Prostate gland (tissue), 2 donors: Measurements from ENCODE around the gene NEUROG2. TPM values are rescaled to one million over a fixed set of nuclear protein-coding genes. Genes with fewer than 3 reads are reported as not detected.

Experiments used
- DNase-seq: peaks from one replicate; pipeline ENCODE4 v3.0.0-alpha.2; 2019; ENCODE audit warnings: low spot score
- H3K27ac ChIP-seq, 2 donors: fragments of 200-600 bp; sonication (generic); 2 replicates each; pipeline ENCODE4 v1.5.1; 2017 to 2019
- H3K27me3 ChIP-seq: fragments of 200-600 bp; sonication (generic); replicated peaks from 2 replicates; pipeline ENCODE4 v1.5.1; 2019; ENCODE audit not compliant: insufficient read depth
- H3K36me3 ChIP-seq, 2 donors: fragments of 200-600 bp; sonication (generic); 1 replicate in 1 of 2; 2 replicates in 1 of 2; pipeline versions ENCODE4 v1.5.1 to v1.8.1; 2017 to 2019
- H3K4me1 ChIP-seq: fragments of 200-600 bp; sonication (generic); replicated peaks from 2 replicates; pipeline ENCODE4 v1.5.1; 2019
- H3K4me3 ChIP-seq, 2 donors: fragments of 200-600 bp; sonication (generic); 2 replicates each; pipeline ENCODE4 v1.5.1; 2017 to 2019
- H3K9me3 ChIP-seq: fragments of 200-600 bp; sonication (generic); 2 replicates; pipeline ENCODE4 v1.5.1; 2017
- POLR2A ChIP-seq: fragments of 450-650 bp; IDR thresholded peaks from one replicate; pipeline ENCODE4 v1.6.1; 2016; ENCODE audit warnings: antibody characterized with exemption, mild to moderate bottlenecking
- POLR2AphosphoS5 ChIP-seq: sonication (generic); formaldehyde crosslinking; IDR thresholded peaks from one replicate; pipeline ENCODE4 v1.6.1; 2017; ENCODE audit warnings: antibody characterized with exemption
- WGBS: methylation state at CpG from one replicate; pipeline ENCODE4 v1.1.5; 2018; 5-methylcytosine and 5-hydroxymethylcytosine counted together
- intact Hi-C: fragments of 100-400 bp; cut with DNase I; formaldehyde crosslinking; loops from one replicate; pipeline ENCODE4 v1.14.2; 2022
- total RNA-seq, 2 donors: library from RNA; depleted of rRNA; stranded (reverse); fragments of >200 nt; gene quantifications; one replicate each; pipeline ENCODE4 v1.1.0, GENCODE V29; 2016
- TF ChIP-seq, protein P1 (sequence below), 4 experiments: fragments of 200-600 bp in 2 of 4; fragments of 450-650 bp in 2 of 4; sonication (generic) in 2 of 4; IDR thresholded peaks; 1 replicate in 3 of 4; 2 replicates in 1 of 4; pipeline ENCODE4 v1.5.1; 2016 to 2019; ENCODE audit warnings: antibody characterized with exemption in 4 of 4, mild to moderate bottlenecking in 2 of 4, moderate library complexity in 2 of 4

NEUROG2 gene
- total RNA-seq, 2 donors from 2014 or later, result not detected

DNA sequence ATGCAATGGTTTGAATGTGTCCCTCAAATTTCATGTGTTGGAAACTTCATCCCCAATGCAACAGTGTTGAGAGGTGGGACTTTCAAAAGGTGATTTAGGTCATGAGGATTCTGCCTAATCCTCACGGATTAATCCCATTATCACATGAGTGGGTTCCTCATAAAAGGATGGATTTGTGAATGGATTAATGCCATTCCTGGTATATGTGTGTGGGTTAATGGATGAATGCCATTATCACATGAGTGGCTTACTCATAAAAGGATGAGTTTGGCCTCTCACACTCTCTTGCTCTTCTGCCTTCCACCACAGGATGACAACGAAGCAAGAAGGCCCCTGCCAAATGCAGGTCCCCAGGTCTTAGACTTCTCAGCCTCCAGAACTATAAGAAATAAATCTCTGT lies 30.5 kb upstream of the NEUROG2 start:
- no peaks in the 10 kb centered on the region for H3K9me3 ChIP-seq
- no peaks in the 10 kb centered on the region for H3K36me3 ChIP-seq
- no peak overlapping the region for H3K27ac ChIP-seq
- no peak overlapping the region for H3K4me3 ChIP-seq
- no peak for DNase-seq
- H3K4me1 ChIP-seq, result no peaks in the 10 kb centered on the region
- TF ChIP-seq POLR2AphosphoS5, result no peak
- TF ChIP-seq, protein P1, sequence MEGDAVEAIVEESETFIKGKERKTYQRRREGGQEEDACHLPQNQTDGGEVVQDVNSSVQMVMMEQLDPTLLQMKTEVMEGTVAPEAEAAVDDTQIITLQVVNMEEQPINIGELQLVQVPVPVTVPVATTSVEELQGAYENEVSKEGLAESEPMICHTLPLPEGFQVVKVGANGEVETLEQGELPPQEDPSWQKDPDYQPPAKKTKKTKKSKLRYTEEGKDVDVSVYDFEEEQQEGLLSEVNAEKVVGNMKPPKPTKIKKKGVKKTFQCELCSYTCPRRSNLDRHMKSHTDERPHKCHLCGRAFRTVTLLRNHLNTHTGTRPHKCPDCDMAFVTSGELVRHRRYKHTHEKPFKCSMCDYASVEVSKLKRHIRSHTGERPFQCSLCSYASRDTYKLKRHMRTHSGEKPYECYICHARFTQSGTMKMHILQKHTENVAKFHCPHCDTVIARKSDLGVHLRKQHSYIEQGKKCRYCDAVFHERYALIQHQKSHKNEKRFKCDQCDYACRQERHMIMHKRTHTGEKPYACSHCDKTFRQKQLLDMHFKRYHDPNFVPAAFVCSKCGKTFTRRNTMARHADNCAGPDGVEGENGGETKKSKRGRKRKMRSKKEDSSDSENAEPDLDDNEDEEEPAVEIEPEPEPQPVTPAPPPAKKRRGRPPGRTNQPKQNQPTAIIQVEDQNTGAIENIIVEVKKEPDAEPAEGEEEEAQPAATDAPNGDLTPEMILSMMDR (IDR thresholded peaks at IDR 0.05), result no peak
- TF ChIP-seq POLR2A, result no peak
- 83% methylated on average over 2 of the region's 2 CpGs for WGBS
- intact Hi-C loops, result no loop called here
- no peaks in the 10 kb centered on the region for H3K27me3 ChIP-seq

DNA sequence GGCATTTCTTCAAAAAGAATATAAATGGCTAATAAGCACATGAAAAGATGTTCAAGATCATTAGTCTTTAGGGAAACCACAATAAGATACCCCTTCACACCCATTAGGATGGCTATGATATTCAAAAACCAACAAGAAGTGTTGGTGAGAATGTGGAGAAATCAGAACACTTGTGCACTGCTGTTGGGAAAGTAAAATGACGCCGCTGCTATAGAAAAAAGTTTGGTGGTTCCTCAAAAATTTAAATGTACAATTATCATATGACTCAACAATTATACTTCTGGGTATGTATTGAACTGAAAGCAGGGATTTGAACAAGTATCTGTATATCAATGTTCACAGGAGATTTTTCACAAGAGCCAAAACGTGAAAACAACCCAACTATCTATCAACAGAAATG lies 29.4 kb upstream of the NEUROG2 start:
- Histone ChIP-seq H3K4me1 (no peaks in the 10 kb centered on the region), H3K27ac (no peak overlapping the region), H3K36me3 (no peaks in the 10 kb centered on the region), H3K9me3 (no peaks in the 10 kb centered on the region), H3K27me3 (no peaks in the 10 kb centered on the region), H3K4me3 (no peak overlapping the region)
- no peak for DNase-seq
- no peak for TF ChIP-seq POLR2A
- TF ChIP-seq, protein P1 (IDR thresholded peaks at IDR 0.05), result no peak
- no peak for TF ChIP-seq POLR2AphosphoS5
- intact Hi-C loops, result no loop called here
- WGBS, result 93% methylated on average over 3 of the region's 3 CpGs

DNA sequence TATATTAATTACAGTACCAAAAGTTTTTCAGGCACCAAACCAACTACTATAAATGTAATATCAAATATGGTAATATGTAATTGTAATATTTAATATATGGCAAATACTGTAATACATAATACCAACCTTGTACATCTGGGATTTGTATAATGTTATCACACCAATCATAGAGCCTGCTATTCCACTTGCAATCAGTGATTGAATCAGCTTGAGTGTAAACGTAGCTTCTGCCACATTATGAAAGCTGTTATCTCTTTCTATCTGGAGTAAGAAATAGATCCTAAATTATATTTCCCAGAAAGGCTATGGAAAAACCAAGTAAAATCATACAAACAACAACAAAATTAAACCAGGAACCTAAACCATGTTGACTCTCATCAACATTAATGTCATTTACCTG lies 24.7 kb upstream of the NEUROG2 start:
- H3K27me3 ChIP-seq, result no peaks in the 10 kb centered on the region
- H3K36me3 ChIP-seq, result no peaks in the 10 kb centered on the region
- WGBS, result 68% methylated on average over 1 of the region's 1 CpG
- intact Hi-C loops, result no loop called here
- DNase-seq, result no peak
- TF ChIP-seq, protein P1 (IDR thresholded peaks at IDR 0.05), result no peak
- no peak for TF ChIP-seq POLR2A
- no peak for TF ChIP-seq POLR2AphosphoS5
- no peak overlapping the region for H3K27ac ChIP-seq
- no peaks in the 10 kb centered on the region for H3K4me1 ChIP-seq
- H3K9me3 ChIP-seq, result no peaks in the 10 kb centered on the region
- no peak overlapping the region for H3K4me3 ChIP-seq

DNA sequence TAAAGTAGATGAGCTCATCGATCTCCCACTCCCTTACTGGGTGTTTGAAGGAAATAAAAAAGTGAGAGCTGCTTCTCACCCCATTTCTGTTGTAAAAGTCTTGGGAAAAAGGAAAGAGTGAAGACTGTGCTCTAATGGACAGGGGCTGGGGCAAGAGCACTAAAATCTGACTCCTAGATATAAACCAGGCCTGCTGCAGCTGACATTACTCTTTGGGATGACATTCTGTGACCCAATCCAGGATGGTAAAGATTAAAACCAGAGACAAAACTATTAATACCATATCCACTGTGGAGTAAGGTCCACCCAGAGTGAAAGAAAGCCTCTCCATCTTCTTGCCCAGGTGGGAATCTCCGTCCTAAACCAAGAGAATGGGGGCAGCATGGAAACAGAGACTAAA lies 20.1 kb upstream of the NEUROG2 start:
- no peak for TF ChIP-seq POLR2A
- no peak for TF ChIP-seq POLR2AphosphoS5
- TF ChIP-seq, protein P1 (IDR thresholded peaks at IDR 0.05), result no peak
- intact Hi-C loops, result no loop called here

DNA sequence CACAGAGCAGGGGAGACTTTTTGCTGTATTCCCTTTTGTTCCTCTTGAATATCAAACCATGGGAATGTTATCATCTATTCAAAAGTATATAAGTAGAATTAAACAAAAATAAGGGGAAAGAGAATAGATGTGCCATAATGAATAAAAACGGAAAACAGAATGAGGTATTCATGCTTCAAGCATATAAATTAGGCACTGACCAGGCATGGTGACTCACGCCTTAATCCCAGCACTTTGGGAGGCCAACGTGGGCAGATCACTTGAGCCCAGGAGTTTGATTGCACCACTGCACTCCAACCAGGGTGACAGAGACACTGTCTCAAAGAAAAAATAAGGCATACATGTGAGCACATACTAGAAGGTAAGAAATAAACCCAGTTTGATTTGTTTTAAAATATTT lies 16.3 kb upstream of the NEUROG2 start:
- no peaks in the 10 kb centered on the region for H3K27me3 ChIP-seq
- no peak for DNase-seq
- H3K36me3 ChIP-seq, result no peaks in the 10 kb centered on the region
- no peaks in the 10 kb centered on the region for H3K4me1 ChIP-seq
- no peaks in the 10 kb centered on the region for H3K9me3 ChIP-seq
- no peak overlapping the region for H3K27ac ChIP-seq
- no peak overlapping the region for H3K4me3 ChIP-seq
- intact Hi-C loops, result no loop called here
- TF ChIP-seq POLR2AphosphoS5, result no peak
- TF ChIP-seq, protein P1 (IDR thresholded peaks at IDR 0.05), result no peak
- no peak for TF ChIP-seq POLR2A
- WGBS, result 78% methylated on average over 3 of the region's 3 CpGs

More for the DNA sequence above, 20.1 kb upstream of the NEUROG2 start:
- no peaks in the 10 kb centered on the region for H3K9me3 ChIP-seq
- H3K27me3 ChIP-seq, result no peaks in the 10 kb centered on the region
- 77% methylated on average over 2 of the region's 2 CpGs for WGBS
- no peak overlapping the region for H3K27ac ChIP-seq
- no peaks in the 10 kb centered on the region for H3K4me1 ChIP-seq
- no peak for DNase-seq
- no peaks in the 10 kb centered on the region for H3K36me3 ChIP-seq
- no peak overlapping the region for H3K4me3 ChIP-seq
